Small intestine (tissue), 7 donors: ENCODE measurements around the gene SEMA4D. TPM values are rescaled to one million over a fixed set of nuclear protein-coding genes. Genes with fewer than 3 reads are reported as not detected.

Source experiments
- DNase-seq, 2 donors: peaks; one replicate each; pipeline versions ENCODE4 v3.0.0 to v3.0.0-alpha.2; 2013
- FAIRE-seq: peaks from 2 replicates; lab custom pipeline; 2012; peaks lifted over from hg19 to GRCh38; lab: Jason Lieb, UNC
- H3K27ac ChIP-seq, 3 donors: one replicate each; pipeline ENCODE4 v1.5.1; 2013; ENCODE audit warnings: low read length in 2 of 3, mild to moderate bottlenecking in 2 of 3, control low read depth in 1 of 3, inconsistent platforms in 1 of 3, low read depth in 1 of 3, moderate library complexity in 1 of 3
- H3K27me3 ChIP-seq, 3 donors: one replicate each; pipeline ENCODE4 v1.6.1; 2013; ENCODE audit warnings: low read length in 3 of 3, inconsistent platforms in 1 of 3; ENCODE audit not compliant: control insufficient read depth in 3 of 3, insufficient read depth in 3 of 3
- H3K36me3 ChIP-seq, 3 donors: one replicate each; pipeline ENCODE4 v1.6.1; 2013; ENCODE audit warnings: low read length in 3 of 3, inconsistent platforms in 1 of 3, low read depth in 1 of 3, mild to moderate bottlenecking in 1 of 3, moderate library complexity in 1 of 3; ENCODE audit not compliant: control insufficient read depth in 3 of 3, insufficient read depth in 2 of 3
- H3K4me1 ChIP-seq, 3 donors: one replicate each; pipeline ENCODE4 v1.6.1; 2013; ENCODE audit warnings: low read length in 2 of 3, inconsistent platforms in 1 of 3, low read depth in 1 of 3, mild to moderate bottlenecking in 1 of 3, moderate library complexity in 1 of 3; ENCODE audit not compliant: control insufficient read depth in 3 of 3, insufficient read depth in 2 of 3
- H3K4me3 ChIP-seq, 3 donors: one replicate each; pipeline ENCODE4 v1.5.1; 2013; ENCODE audit warnings: low read length in 3 of 3, control low read depth in 1 of 3, inconsistent platforms in 1 of 3, low read depth in 1 of 3, mild to moderate bottlenecking in 1 of 3, moderate library complexity in 1 of 3
- H3K9me3 ChIP-seq, 2 donors: one replicate each; pipeline ENCODE4 v1.6.1; 2013; ENCODE audit warnings: low read depth in 1 of 2, low read length in 1 of 2; ENCODE audit not compliant: control insufficient read depth in 2 of 2, insufficient read depth in 1 of 2
- WGBS, 3 donors: extraction: QIAGEN DNeasy Blood & Tissue Kit; methylation state at CpG; one replicate each; pipeline ENCODE4 v1.1.7; 2013; 5-methylcytosine and 5-hydroxymethylcytosine counted together
- polyA plus RNA-seq, 4 donors: library from polyadenylated mRNA; stranded (reverse) in 3 of 4; unstranded in 1 of 4; fragments of 200-250 nt in 3 of 4; fragments of 120-200 nt in 1 of 4; gene quantifications; one replicate each; pipeline versions ENCODE4 v1.2.1 to v1.2.3, GENCODE V29; 2013
- donor health status: healthy with polysubstance abuse.
- donor health status: control.
- donor health status: control.
- donor health status: Bipolar disorder and iron deficiency.
- donor health status: healthy.

Gene SEMA4D
- polyA plus RNA-seq, 4 donors: 0.67 to 29.7 (median 6.7) TPM

GRCh38 chr9:89450213-89450612, 47.7 kb downstream of the SEMA4D start:
- FAIRE-seq (no peak), DNase-seq (no peak)
- no peaks in the 10 kb centered on the region for H3K4me1 ChIP-seq
- no peaks in the 10 kb centered on the region for H3K9me3 ChIP-seq
- H3K4me3 ChIP-seq: no peak overlapping the region
- 94 to 100% (median 95%) methylated on average over 2 of the region's 2 CpGs for WGBS, 3 donors
- H3K27me3 ChIP-seq: no peaks in the 10 kb centered on the region
- H3K27ac ChIP-seq: no peak overlapping the region
- H3K36me3 ChIP-seq: peaks cover 0 to 55% (median 3%) of the 10 kb centered on the region in 3 donors

GRCh38 chr9:89449261-89449671, 48.6 kb downstream of the SEMA4D start:
- WGBS, 3 donors: 80 to 87% (median 81%) methylated on average over 17 of the region's 17 CpGs
- no peaks in the 10 kb centered on the region for H3K4me1 ChIP-seq
- DNase-seq: no peak
- no peak overlapping the region for H3K27ac ChIP-seq
- peaks cover 0 to 49% (median 3%) of the 10 kb centered on the region in 3 donors for H3K36me3 ChIP-seq
- H3K9me3 ChIP-seq: no peaks in the 10 kb centered on the region
- H3K4me3 ChIP-seq: no peak overlapping the region
- no peak for FAIRE-seq
- no peaks in the 10 kb centered on the region for H3K27me3 ChIP-seq

- no peak for DNase-seq
Measured at GRCh38 chr9:89448821-89449220, 49.1 kb downstream of the SEMA4D start.

GRCh38 chr9:89448381-89448780, 49.5 kb downstream of the SEMA4D start:
- Histone ChIP-seq H3K27ac (no peak overlapping the region), H3K4me3 (no peak overlapping the region), H3K4me1 (no peaks in the 10 kb centered on the region), H3K9me3 (no peaks in the 10 kb centered on the region), H3K36me3 (peaks cover 0 to 44% (median 3%) of the 10 kb centered on the region in 3 donors), H3K27me3 (no peaks in the 10 kb centered on the region)
- DNase-seq (no peak), FAIRE-seq (no peak)
- WGBS, 3 donors: 60 to 81% (median 71%) methylated on average over 11 of the region's 11 CpGs

More at GRCh38 chr9:89448821-89449220, 49.1 kb downstream of the SEMA4D start:
- H3K9me3 ChIP-seq: no peaks in the 10 kb centered on the region
- H3K4me1 ChIP-seq: no peaks in the 10 kb centered on the region
- no peak overlapping the region for H3K4me3 ChIP-seq
- 76 to 90% (median 81%) methylated on average over 8 of the region's 8 CpGs for WGBS, 3 donors
- H3K27me3 ChIP-seq: no peaks in the 10 kb centered on the region
- peaks cover 0 to 45% (median 3%) of the 10 kb centered on the region in 3 donors for H3K36me3 ChIP-seq
- no peak overlapping the region for H3K27ac ChIP-seq
- no peak for FAIRE-seq

- Histone ChIP-seq H3K4me1 (no peaks in the 10 kb centered on the region), H3K36me3 (peaks cover 0 to 42% (median 3%) of the 10 kb centered on the region in 3 donors), H3K27me3 (no peaks in the 10 kb centered on the region), H3K9me3 (no peaks in the 10 kb centered on the region), H3K27ac (no peak overlapping the region), H3K4me3 (no peak overlapping the region)
- DNase-seq (no peak), FAIRE-seq (no peak)
- WGBS, 3 donors: 92 to 98% (median 95%) methylated on average over 8 of the region's 8 CpGs
Measured at GRCh38 chr9:89447416-89447815, 50.5 kb downstream of the SEMA4D start.

- FAIRE-seq: no peak
Measured at GRCh38 chr9:89446961-89447310, 51.0 kb downstream of the SEMA4D start.

GRCh38 chr9:89446261-89446960, 51.5 kb downstream of the SEMA4D start:
- DNase-seq (no peak), FAIRE-seq (no peak)
- Histone ChIP-seq H3K4me1 (no peaks in the 10 kb centered on the region), H3K27me3 (no peaks in the 10 kb centered on the region), H3K36me3 (peaks cover 0 to 49% (median 3%) of the 10 kb centered on the region in 3 donors), H3K4me3 (no peak overlapping the region), H3K27ac (no peak overlapping the region), H3K9me3 (no peaks in the 10 kb centered on the region)
- WGBS, 3 donors: 87 to 93% (median 88%) methylated on average over 12 to 13 of the region's 13 CpGs

More at GRCh38 chr9:89446961-89447310, 51.0 kb downstream of the SEMA4D start:
- Histone ChIP-seq H3K27me3 (no peaks in the 10 kb centered on the region), H3K4me1 (no peaks in the 10 kb centered on the region), H3K4me3 (no peak overlapping the region), H3K27ac (no peak overlapping the region), H3K36me3 (peaks cover 0 to 43% (median 3%) of the 10 kb centered on the region in 3 donors), H3K9me3 (no peaks in the 10 kb centered on the region)
- 88 to 95% (median 92%) methylated on average over 8 of the region's 8 CpGs for WGBS, 3 donors
- DNase-seq: no peak

- Histone ChIP-seq H3K27ac (no peak overlapping the region), H3K9me3 (no peaks in the 10 kb centered on the region), H3K4me1 (no peaks in the 10 kb centered on the region), H3K4me3 (no peak overlapping the region), H3K36me3 (peaks cover 0 to 52% (median 3%) of the 10 kb centered on the region in 3 donors), H3K27me3 (no peaks in the 10 kb centered on the region)
- 77 to 83% (median 83%) methylated on average over 8 of the region's 8 CpGs for WGBS, 3 donors
- DNase-seq (no peak), FAIRE-seq (no peak)
Measured at GRCh38 chr9:89445801-89446251, 52.1 kb downstream of the SEMA4D start.
